ENCODE data around the gene IFNA4. TPM values are rescaled to one million over a fixed set of nuclear protein-coding genes. Genes with fewer than 3 reads are reported as not detected.

IFNA4 gene
- total RNA-seq, 2 donors from 2014 or later: not detected

- no peaks in the 10 kb centered on the region for H3K27me3 ChIP-seq (replicated peaks; ENCODE audit: insufficient read depth)
- DNase-seq (ENCODE audit: low spot score) (no peak), ATAC-seq (ENCODE audit: insufficient number of reproducible peaks, low FRiP score, low read depth) (no peak)
- H3K9me3 ChIP-seq: peaks cover 3% of the 10 kb centered on the region
- no peaks in the 10 kb centered on the region for H3K36me3 ChIP-seq
- no peak overlapping the region for H3K27ac ChIP-seq
- no peak overlapping the region for H3K4me3 ChIP-seq
- TF ChIP-seq CTCF (IDR thresholded peaks at IDR 0.05): no peak
- H3K4me1 ChIP-seq (ENCODE audit: control insufficient read depth in 1 of 2, low read depth in 2 of 2): no peaks in the 10 kb centered on the region
These were observed 42.8 kb downstream of the IFNA4 start for GRCh38 chr9:21144603-21145002.

- no peak for TF ChIP-seq CTCF (IDR thresholded peaks at IDR 0.05)
- no peak for ATAC-seq (ENCODE audit: insufficient number of reproducible peaks, low FRiP score, low read depth)
These were observed 45.9 kb downstream of the IFNA4 start, which contains the start of gene IFNW1 for GRCh38 chr9:21141427-21141882. Gene IFNW1 (minus strand): TSS chr9:21141832. CDS start chr9:21141570, 262 bp downstream.

GRCh38 chr9:21137020-21137419, 50.4 kb downstream of the IFNA4 start:
- no peak for ATAC-seq (ENCODE audit: insufficient number of reproducible peaks, low FRiP score, low read depth)
- Histone ChIP-seq H3K36me3 (no peaks in the 10 kb centered on the region), H3K4me3 (no peak overlapping the region), H3K9me3 (no peaks in the 10 kb centered on the region), H3K4me1 (ENCODE audit: control insufficient read depth in 1 of 2, low read depth in 2 of 2) (no peaks in the 10 kb centered on the region), H3K27me3 (replicated peaks; ENCODE audit: insufficient read depth) (no peaks in the 10 kb centered on the region), H3K27ac (no peak overlapping the region)
- TF ChIP-seq CTCF (IDR thresholded peaks at IDR 0.05): no peak
- no peak for DNase-seq (ENCODE audit: low spot score)

More at GRCh38 chr9:21141427-21141882, 45.9 kb downstream of the IFNA4 start, which contains the start of gene IFNW1:
- Histone ChIP-seq H3K4me1 (ENCODE audit: control insufficient read depth in 1 of 2, low read depth in 2 of 2) (no peaks in the 10 kb centered on the region), H3K36me3 (no peaks in the 10 kb centered on the region), H3K27me3 (replicated peaks; ENCODE audit: insufficient read depth) (no peaks in the 10 kb centered on the region), H3K27ac (no peak within 1 kb of the TSS), H3K4me3 (no peak within 1 kb of the TSS), H3K9me3 (no peaks in the 10 kb centered on the region)
- DNase-seq (ENCODE audit: low spot score): no peak

Other genes starting within 250 kb of the IFNA4 start
- gene HACD4, start 155.9 kb downstream of the IFNA4 start, total RNA-seq: 1 to 10 TPM; 2.0 to 8.4 TPM
- not detected for gene IFNB1, start 109.6 kb downstream of the IFNA4 start, total RNA-seq
- not detected for gene IFNW1, start 45.8 kb downstream of the IFNA4 start, total RNA-seq
- not detected for gene IFNA21, start 20.9 kb downstream of the IFNA4 start, total RNA-seq
- not detected for gene IFNA7, start 14.6 kb upstream of the IFNA4 start, total RNA-seq
- not detected for gene IFNA10, start 19.6 kb upstream of the IFNA4 start, total RNA-seq
- not detected for gene IFNA16, start 29.7 kb upstream of the IFNA4 start, total RNA-seq
- gene IFNA17, start 40.6 kb upstream of the IFNA4 start, total RNA-seq: not detected
- gene IFNA14, start 52.4 kb upstream of the IFNA4 start, total RNA-seq: not detected
- gene IFNA5, start 117.7 kb upstream of the IFNA4 start, total RNA-seq: 1 to 10 TPM in 1 of 2 donors, under 1 TPM in 1; 0.68 to 2.5 TPM
- 10 to 100 TPM; 14.9 to 23.4 TPM for gene KLHL9, start 147.8 kb upstream of the IFNA4 start, total RNA-seq
- gene IFNA6, start 163.3 kb upstream of the IFNA4 start, total RNA-seq: not detected
- gene IFNA13, start 180.5 kb upstream of the IFNA4 start, total RNA-seq: not detected
- not detected for gene IFNA2, start 197.8 kb upstream of the IFNA4 start, total RNA-seq
- not detected for gene IFNA8, start 221.5 kb upstream of the IFNA4 start, total RNA-seq